ENCODE measurements around the gene ZSCAN2. TPM values are rescaled to one million over a fixed set of nuclear protein-coding genes. Genes with fewer than 3 reads are reported as not detected.

ZSCAN2 gene
- total and polyA plus RNA-seq, 10 of the 15 experiments (the other 5 are each of a cell fraction or from before 2014, with no cell fraction given), result 2.7 to 13.2 (median 8.6) TPM

DNA sequence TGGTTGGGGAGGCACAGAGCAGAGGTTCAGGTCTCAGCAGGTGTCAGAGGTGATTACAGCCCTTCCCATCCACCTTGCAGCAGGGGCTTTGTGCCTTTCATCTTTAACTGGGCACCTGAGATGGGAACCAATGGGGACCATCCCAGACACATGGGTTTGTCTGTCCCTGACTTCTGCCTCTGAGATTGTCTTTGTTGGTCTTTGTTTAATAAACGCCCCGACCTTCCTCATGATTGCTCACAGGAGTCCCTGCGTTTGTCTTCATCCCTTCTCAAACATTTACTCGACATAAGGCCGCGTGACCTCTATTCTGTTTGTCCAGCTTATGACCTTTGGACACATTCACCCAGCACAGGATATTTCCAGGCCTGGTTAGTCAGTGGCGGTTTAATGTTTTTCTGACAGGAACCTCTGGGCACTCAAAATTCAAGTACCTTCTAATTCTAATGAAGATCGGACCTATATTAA, 5.9 kb downstream of the ZSCAN2 start:
- CTCF ChIA-PET, result interaction anchor here (0.8 kb wide), 1 partner anchor 47 kb away, joined by 3 read pairs; the partner anchor contains the start of gene WDR73
- no peak overlapping the region for H3K27ac ChIP-seq (ENCODE audit: control insufficient read depth, insufficient read depth)
- ATAC-seq, result no peak
- 93% methylated on average over 8 of the region's 8 CpGs for WGBS (ENCODE audit: insufficient coverage, insufficient replicate concordance, low lambda C conversion rate, missing lambda C conversion rate)
- FAIRE-seq, result no peak
- no peaks in the 10 kb centered on the region for H4K20me1 ChIP-seq (ENCODE audit: control insufficient read depth, insufficient read depth)
- no peak for DNase-seq (ENCODE audit: low read depth, low spot score)
- BruUV-seq (replicated peaks), result no TSS peak
- intact Hi-C loops (cut with micrococcal nuclease; ENCODE audit: unreplicated experiment) (no loop called here), in situ Hi-C loops (cut with MboI) (no loop called here)
- POLR2A ChIA-PET, result interaction anchor here (0.6 kb wide), 1 partner anchor 23 kb away, joined by 6 read pairs; no protein-coding TSS in a partner anchor
- H3K4me1 ChIP-seq (ENCODE audit: control insufficient read depth, insufficient read depth, low read length), result peaks cover 25% of the 10 kb centered on the region
- H3K4me2 ChIP-seq (ENCODE audit: control insufficient read depth, insufficient read depth), result no peak overlapping the region
- no peaks in the 10 kb centered on the region for H3K27me3 ChIP-seq (replicated peaks in 1 of 2; ENCODE audit: control insufficient read depth in 2 of 2, insufficient read depth in 2 of 2, low read length in 1 of 2)
- H3K79me2 ChIP-seq (ENCODE audit: control insufficient read depth, insufficient read depth, low read length), result peaks cover 4% of the 10 kb centered on the region
- SMC1A ChIA-PET (ENCODE audit: uncharacterized antibody, unreplicated experiment), result interaction anchor here (1.5 kb wide), 1 partner anchor 12 kb away, joined by 3 read pairs; no protein-coding TSS in a partner anchor
- H3K4me3 ChIP-seq, result no peak overlapping the region
- RAD21 ChIA-PET (ENCODE audit: unreplicated experiment), result interaction anchor here (0.8 kb wide), 1 partner anchor 272 kb away, joined by 3 read pairs; no protein-coding TSS in a partner anchor
- H3K9ac ChIP-seq (ENCODE audit: control insufficient read depth, insufficient read depth, low read length), result no peak overlapping the region
- peaks cover 0 to 9% of the 10 kb centered on the region in 2 experiments; a peak in 1 of 4 replicates for H3K36me3 ChIP-seq (ENCODE audit: control insufficient read depth in 2 of 2, insufficient read depth in 2 of 2, low read length in 1 of 2)
- H2AFZ ChIP-seq (ENCODE audit: control insufficient read depth, low read depth, low read length), result no peak overlapping the region
- no peaks in the 10 kb centered on the region for H3K9me3 ChIP-seq (replicated peaks; ENCODE audit: control insufficient read depth, insufficient read depth, low read length)
- no peak for TF ChIP-seq SUPT20H (IDR thresholded peaks at IDR 0.05; ENCODE audit: borderline replicate concordance, control insufficient read depth, low read depth, low read length)
- TF ChIP-seq IKZF1 (conservative IDR thresholded peaks at IDR 0.05), result no peak
- no peak for TF ChIP-seq STAT1 (conservative IDR thresholded peaks at IDR 0.05)
- no peak for TF ChIP-seq TBL1XR1 (IDR thresholded peaks at IDR 0.05; ENCODE audit: low read depth, low read length)
- TF ChIP-seq SMC3 (IDR thresholded peaks at IDR 0.05; ENCODE audit: borderline replicate concordance, low read length), result no peak
- TF ChIP-seq, protein P1, sequence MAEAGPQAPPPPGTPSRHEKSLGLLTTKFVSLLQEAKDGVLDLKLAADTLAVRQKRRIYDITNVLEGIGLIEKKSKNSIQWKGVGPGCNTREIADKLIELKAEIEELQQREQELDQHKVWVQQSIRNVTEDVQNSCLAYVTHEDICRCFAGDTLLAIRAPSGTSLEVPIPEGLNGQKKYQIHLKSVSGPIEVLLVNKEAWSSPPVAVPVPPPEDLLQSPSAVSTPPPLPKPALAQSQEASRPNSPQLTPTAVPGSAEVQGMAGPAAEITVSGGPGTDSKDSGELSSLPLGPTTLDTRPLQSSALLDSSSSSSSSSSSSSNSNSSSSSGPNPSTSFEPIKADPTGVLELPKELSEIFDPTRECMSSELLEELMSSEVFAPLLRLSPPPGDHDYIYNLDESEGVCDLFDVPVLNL (IDR thresholded peaks at IDR 0.05; ENCODE audit: low read depth, low read length), result no peak
- no peak for TF ChIP-seq PAX5 (IDR thresholded peaks at IDR 0.05; ENCODE audit: borderline replicate concordance, low read depth, low read length)
- TF ChIP-seq, protein P2, sequence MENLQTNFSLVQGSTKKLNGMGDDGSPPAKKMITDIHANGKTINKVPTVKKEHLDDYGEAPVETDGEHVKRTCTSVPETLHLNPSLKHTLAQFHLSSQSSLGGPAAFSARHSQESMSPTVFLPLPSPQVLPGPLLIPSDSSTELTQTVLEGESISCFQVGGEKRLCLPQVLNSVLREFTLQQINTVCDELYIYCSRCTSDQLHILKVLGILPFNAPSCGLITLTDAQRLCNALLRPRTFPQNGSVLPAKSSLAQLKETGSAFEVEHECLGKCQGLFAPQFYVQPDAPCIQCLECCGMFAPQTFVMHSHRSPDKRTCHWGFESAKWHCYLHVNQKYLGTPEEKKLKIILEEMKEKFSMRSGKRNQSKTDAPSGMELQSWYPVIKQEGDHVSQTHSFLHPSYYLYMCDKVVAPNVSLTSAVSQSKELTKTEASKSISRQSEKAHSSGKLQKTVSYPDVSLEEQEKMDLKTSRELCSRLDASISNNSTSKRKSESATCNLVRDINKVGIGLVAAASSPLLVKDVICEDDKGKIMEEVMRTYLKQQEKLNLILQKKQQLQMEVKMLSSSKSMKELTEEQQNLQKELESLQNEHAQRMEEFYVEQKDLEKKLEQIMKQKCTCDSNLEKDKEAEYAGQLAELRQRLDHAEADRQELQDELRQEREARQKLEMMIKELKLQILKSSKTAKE (IDR thresholded peaks at IDR 0.05; ENCODE audit: low read depth, poor library complexity, severe bottlenecking), result no peak
- TF ChIP-seq, protein P3, sequence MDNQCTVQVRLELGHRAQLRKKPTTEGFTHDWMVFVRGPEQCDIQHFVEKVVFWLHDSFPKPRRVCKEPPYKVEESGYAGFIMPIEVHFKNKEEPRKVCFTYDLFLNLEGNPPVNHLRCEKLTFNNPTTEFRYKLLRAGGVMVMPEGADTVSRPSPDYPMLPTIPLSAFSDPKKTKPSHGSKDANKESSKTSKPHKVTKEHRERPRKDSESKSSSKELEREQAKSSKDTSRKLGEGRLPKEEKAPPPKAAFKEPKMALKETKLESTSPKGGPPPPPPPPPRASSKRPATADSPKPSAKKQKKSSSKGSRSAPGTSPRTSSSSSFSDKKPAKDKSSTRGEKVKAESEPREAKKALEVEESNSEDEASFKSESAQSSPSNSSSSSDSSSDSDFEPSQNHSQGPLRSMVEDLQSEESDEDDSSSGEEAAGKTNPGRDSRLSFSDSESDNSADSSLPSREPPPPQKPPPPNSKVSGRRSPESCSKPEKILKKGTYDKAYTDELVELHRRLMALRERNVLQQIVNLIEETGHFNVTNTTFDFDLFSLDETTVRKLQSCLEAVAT (IDR thresholded peaks at IDR 0.05), result no peak
- no peak for TF ChIP-seq NR2C1 (IDR thresholded peaks at IDR 0.05)
- no peak for TF ChIP-seq MTA2 (IDR thresholded peaks at IDR 0.05; ENCODE audit: low read depth)
- TF ChIP-seq CREM (IDR thresholded peaks at IDR 0.05; ENCODE audit: low read depth), result no peak
- TF ChIP-seq, protein P4, sequence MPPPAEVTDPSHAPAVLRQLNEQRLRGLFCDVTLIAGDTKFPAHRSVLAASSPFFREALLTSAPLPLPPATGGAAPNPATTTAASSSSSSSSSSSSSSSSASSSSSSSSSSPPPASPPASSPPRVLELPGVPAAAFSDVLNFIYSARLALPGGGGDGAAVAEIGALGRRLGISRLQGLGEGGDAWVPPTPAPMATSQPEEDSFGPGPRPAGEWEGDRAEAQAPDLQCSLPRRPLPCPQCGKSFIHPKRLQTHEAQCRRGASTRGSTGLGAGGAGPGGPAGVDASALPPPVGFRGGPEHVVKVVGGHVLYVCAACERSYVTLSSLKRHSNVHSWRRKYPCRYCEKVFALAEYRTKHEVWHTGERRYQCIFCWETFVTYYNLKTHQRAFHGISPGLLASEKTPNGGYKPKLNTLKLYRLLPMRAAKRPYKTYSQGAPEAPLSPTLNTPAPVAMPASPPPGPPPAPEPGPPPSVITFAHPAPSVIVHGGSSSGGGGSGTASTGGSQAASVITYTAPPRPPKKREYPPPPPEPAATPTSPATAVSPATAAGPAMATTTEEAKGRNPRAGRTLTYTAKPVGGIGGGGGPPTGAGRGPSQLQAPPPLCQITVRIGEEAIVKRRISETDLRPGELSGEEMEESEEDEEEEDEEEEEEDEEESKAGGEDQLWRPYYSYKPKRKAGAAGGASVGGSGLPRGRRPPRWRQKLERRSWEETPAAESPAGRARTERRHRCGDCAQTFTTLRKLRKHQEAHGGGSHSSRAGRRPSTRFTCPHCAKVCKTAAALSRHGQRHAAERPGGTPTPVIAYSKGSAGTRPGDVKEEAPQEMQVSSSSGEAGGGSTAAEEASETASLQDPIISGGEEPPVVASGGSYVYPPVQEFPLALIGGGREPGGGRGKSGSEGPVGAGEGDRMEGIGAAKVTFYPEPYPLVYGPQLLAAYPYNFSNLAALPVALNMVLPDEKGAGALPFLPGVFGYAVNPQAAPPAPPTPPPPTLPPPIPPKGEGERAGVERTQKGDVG (CRISPR knock-in tag; IDR thresholded peaks at IDR 0.05), result no peak
- TF ChIP-seq, protein P5, sequence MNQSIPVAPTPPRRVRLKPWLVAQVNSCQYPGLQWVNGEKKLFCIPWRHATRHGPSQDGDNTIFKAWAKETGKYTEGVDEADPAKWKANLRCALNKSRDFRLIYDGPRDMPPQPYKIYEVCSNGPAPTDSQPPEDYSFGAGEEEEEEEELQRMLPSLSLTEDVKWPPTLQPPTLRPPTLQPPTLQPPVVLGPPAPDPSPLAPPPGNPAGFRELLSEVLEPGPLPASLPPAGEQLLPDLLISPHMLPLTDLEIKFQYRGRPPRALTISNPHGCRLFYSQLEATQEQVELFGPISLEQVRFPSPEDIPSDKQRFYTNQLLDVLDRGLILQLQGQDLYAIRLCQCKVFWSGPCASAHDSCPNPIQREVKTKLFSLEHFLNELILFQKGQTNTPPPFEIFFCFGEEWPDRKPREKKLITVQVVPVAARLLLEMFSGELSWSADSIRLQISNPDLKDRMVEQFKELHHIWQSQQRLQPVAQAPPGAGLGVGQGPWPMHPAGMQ (IDR thresholded peaks at IDR 0.05; ENCODE audit: borderline replicate concordance), result no peak
- TF ChIP-seq LARP7 (IDR thresholded peaks at IDR 0.05), result no peak

All from GM12878 (cell line).